Keratinocyte (primary cell): ENCODE data around the gene MRTFB. TPM values are rescaled to one million over a fixed set of nuclear protein-coding genes. Genes with fewer than 3 reads are reported as not detected.

ENCODE experiments used
- DNase-seq: peaks from one replicate; pipeline ENCODE4 v3.0.0-alpha.2; 2011; ENCODE audit warnings: low read depth, missing footprints, low spot score
- FAIRE-seq: peaks from 2 replicates; lab custom pipeline; 2011; peaks lifted over from hg19 to GRCh38; lab: Jason Lieb, UNC
- H2AFZ ChIP-seq: 2 replicates; pipeline ENCODE4 v1.6.0; 2012; ENCODE audit warnings: low read length, control low read depth, inconsistent platforms; ENCODE audit not compliant: control insufficient read depth
- H3K27ac ChIP-seq: 2 replicates; pipeline ENCODE4 v1.5.1; 2011; ENCODE audit warnings: low read length; ENCODE audit not compliant: control insufficient read depth, insufficient read depth
- H3K27me3 ChIP-seq: 3 replicates; pipeline ENCODE4 v1.6.0; 2011; ENCODE audit warnings: low read length; ENCODE audit not compliant: control insufficient read depth, insufficient read depth; ENCODE audit errors: extremely low read depth
- H3K36me3 ChIP-seq, 2 experiments: 2 replicates in 1 of 2; 3 replicates in 1 of 2; pipeline ENCODE4 v1.5.1; 2011; ENCODE audit warnings: low read length in 2 of 2, mild to moderate bottlenecking in 1 of 2; ENCODE audit not compliant: control insufficient read depth in 2 of 2, insufficient read depth in 2 of 2; ENCODE audit errors: extremely low read depth in 1 of 2
- H3K4me1 ChIP-seq: 3 replicates; pipeline ENCODE4 v1.5.1; 2011; ENCODE audit warnings: low read length; ENCODE audit not compliant: control insufficient read depth, insufficient read depth; ENCODE audit errors: extremely low read depth
- H3K4me2 ChIP-seq: 3 replicates; pipeline ENCODE4 v1.6.0; 2011; ENCODE audit warnings: low read depth, low read length; ENCODE audit not compliant: control insufficient read depth, insufficient read depth; ENCODE audit errors: extremely low read depth
- H3K4me3 ChIP-seq, 3 experiments: fragments of 200-600 bp in 1 of 3; sonication (generic) in 1 of 3; 2 replicates in 2 of 3; 3 replicates in 1 of 3; pipeline ENCODE4 v1.5.1; 2011 to 2016; ENCODE audit warnings: low read length in 3 of 3, mild to moderate bottlenecking in 3 of 3, control low read depth in 2 of 3, inconsistent platforms in 1 of 3, low read depth in 1 of 3, mixed read lengths in 1 of 3, mixed run types in 1 of 3, moderate library complexity in 1 of 3; ENCODE audit not compliant: control insufficient read depth in 2 of 3, insufficient read depth in 2 of 3; ENCODE audit errors: extremely low read depth in 1 of 3
- H3K79me2 ChIP-seq: 2 replicates; pipeline ENCODE4 v1.6.0; 2012; ENCODE audit warnings: low read length; ENCODE audit not compliant: control insufficient read depth, insufficient read depth
- H3K9ac ChIP-seq: 3 replicates; pipeline ENCODE4 v1.6.0; 2011; ENCODE audit warnings: low read length; ENCODE audit not compliant: control insufficient read depth, insufficient read depth; ENCODE audit errors: extremely low read depth
- H3K9me1 ChIP-seq: 3 replicates; pipeline ENCODE4 v1.6.0; 2011; ENCODE audit warnings: low read length; ENCODE audit not compliant: control insufficient read depth, insufficient read depth; ENCODE audit errors: extremely low read depth
- H3K9me3 ChIP-seq: 2 replicates; pipeline ENCODE4 v1.5.1; 2012; ENCODE audit warnings: low read depth, low read length; ENCODE audit not compliant: control insufficient read depth
- H4K20me1 ChIP-seq: 3 replicates; pipeline ENCODE4 v1.6.0; 2011; ENCODE audit warnings: low read length; ENCODE audit not compliant: control insufficient read depth, insufficient read depth; ENCODE audit errors: extremely low read depth
- EZH2 ChIP-seq: IDR thresholded peaks from one replicate; pipeline ENCODE4 v1.6.1; 2012; ENCODE audit warnings: inconsistent platforms, mild to moderate bottlenecking, low read length, moderate library complexity
- dilution Hi-C: fragments of 300-500 bp; cut with MboI; formaldehyde crosslinking; loops from one replicate; pipeline ENCODE4 v1.7.0; 2020; ENCODE audit warnings: low sequenced_read_pairs; ENCODE audit not compliant: extremely low pct_ligation_motif_present
- polyA plus RNA-seq, 5 experiments: library from polyadenylated mRNA; depleted of rRNA in 3 of 5; stranded (reverse) in 3 of 5; stranded (forward) in 1 of 5; unstranded in 1 of 5; fragments of >200 nt; gene quantifications; 1 replicate in 1 of 5; 2 replicates in 3 of 5; 3 replicates in 1 of 5; pipeline versions ENCODE4 v1.2.1 to v1.2.3, GENCODE V29; 2011 to 2012; ENCODE audit warnings: missing spikeins in 2 of 5, low read depth in 1 of 5, low replicate concordance in 1 of 5
- TF ChIP-seq, protein P1 (sequence below), 3 experiments: IDR thresholded peaks in 1 of 3; conservative IDR thresholded peaks in 1 of 3; optimal IDR thresholded peaks in 1 of 3; 2 replicates in 2 of 3; 3 replicates in 1 of 3; pipeline versions ENCODE3 to v1.5.1; 2011; ENCODE audit warnings: low read length in 3 of 3, mild to moderate bottlenecking in 3 of 3, moderate library complexity in 2 of 3, control low read depth in 1 of 3, inconsistent platforms in 1 of 3; ENCODE audit not compliant: insufficient read depth in 2 of 3; ENCODE audit errors: extremely low read depth in 1 of 3

MRTFB gene
- polyA plus RNA-seq, 1 donor (not counting 4 experiments of a cell fraction or from before 2014, with no cell fraction given), result 12.1 TPM

DNA sequence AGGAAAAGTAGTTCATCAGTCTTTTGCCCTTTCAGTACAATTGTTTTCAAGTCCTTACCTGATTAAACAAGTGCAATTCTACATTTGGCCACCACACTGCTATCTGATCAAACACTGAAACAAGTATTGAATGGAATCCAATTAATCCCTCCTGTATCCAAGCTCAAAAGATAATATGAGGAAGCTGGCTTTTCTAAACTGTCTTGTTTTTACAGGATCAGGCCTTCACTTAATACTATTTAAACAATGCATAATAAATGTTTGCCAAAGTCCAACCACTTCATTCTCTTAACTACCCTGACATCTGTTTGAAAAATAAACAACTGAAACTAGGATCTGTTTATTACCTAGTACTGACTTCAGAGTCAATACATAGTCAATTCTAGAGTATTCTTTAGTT is 131.6 kb downstream of the MRTFB start:
- DNase-seq, result no peak
- no peaks in the 10 kb centered on the region for H3K9me3 ChIP-seq
- no peaks in the 10 kb centered on the region for H4K20me1 ChIP-seq
- no peak overlapping the region for H3K4me2 ChIP-seq
- FAIRE-seq, result no peak
- no peaks in the 10 kb centered on the region for H3K27me3 ChIP-seq
- H2AFZ ChIP-seq, result no peak overlapping the region
- no peak overlapping the region for H3K4me3 ChIP-seq
- no peak for TF ChIP-seq EZH2
- TF ChIP-seq, protein P1, sequence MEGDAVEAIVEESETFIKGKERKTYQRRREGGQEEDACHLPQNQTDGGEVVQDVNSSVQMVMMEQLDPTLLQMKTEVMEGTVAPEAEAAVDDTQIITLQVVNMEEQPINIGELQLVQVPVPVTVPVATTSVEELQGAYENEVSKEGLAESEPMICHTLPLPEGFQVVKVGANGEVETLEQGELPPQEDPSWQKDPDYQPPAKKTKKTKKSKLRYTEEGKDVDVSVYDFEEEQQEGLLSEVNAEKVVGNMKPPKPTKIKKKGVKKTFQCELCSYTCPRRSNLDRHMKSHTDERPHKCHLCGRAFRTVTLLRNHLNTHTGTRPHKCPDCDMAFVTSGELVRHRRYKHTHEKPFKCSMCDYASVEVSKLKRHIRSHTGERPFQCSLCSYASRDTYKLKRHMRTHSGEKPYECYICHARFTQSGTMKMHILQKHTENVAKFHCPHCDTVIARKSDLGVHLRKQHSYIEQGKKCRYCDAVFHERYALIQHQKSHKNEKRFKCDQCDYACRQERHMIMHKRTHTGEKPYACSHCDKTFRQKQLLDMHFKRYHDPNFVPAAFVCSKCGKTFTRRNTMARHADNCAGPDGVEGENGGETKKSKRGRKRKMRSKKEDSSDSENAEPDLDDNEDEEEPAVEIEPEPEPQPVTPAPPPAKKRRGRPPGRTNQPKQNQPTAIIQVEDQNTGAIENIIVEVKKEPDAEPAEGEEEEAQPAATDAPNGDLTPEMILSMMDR (optimal IDR thresholded peaks at IDR 0.05 in 1 of 3, IDR thresholded peaks at IDR 0.05 in 1 of 3, conservative IDR thresholded peaks at IDR 0.05 in 1 of 3; ENCODE audit: extremely low read depth in 1 of 3, insufficient read depth in 2 of 3, low read length in 3 of 3), result peak in 2 of 3 experiments; percentile 23 to 27
- H3K27ac ChIP-seq, result no peak overlapping the region
- H3K36me3 ChIP-seq, result peaks cover 0 to 2% of the 10 kb centered on the region in 2 experiments
- H3K79me2 ChIP-seq, result no peaks in the 10 kb centered on the region
- H3K9ac ChIP-seq, result no peak overlapping the region
- dilution Hi-C loops, result no loop called here
- peaks cover 9% of the 10 kb centered on the region for H3K4me1 ChIP-seq
- no peaks in the 10 kb centered on the region for H3K9me1 ChIP-seq

DNA sequence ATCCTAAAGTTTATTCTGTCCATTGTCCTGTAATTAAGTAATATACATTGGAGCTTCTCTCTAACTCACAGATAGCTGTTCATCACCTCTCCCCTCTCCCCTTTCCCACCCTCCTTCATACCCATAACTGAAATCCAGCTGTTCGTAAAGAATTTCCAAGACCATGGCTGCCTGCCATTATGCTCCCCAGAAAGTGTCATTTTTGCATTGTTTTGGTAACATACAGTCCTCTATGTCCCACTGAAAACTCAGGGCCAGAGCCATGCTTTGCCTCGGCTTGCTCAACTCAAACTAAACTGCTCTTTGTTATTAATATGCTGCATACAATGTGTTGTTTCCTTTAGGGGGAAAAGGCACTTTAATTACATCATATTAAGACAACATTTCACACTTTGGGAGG is 132.0 kb downstream of the MRTFB start:
- no peaks in the 10 kb centered on the region for H3K9me1 ChIP-seq
- H4K20me1 ChIP-seq, result no peaks in the 10 kb centered on the region

More for the DNA sequence above, 132.0 kb downstream of the MRTFB start:
- H3K4me1 ChIP-seq, result peaks cover 9% of the 10 kb centered on the region
- DNase-seq, result no peak
- H3K9me3 ChIP-seq, result no peaks in the 10 kb centered on the region
- H2AFZ ChIP-seq, result no peak overlapping the region
- H3K4me2 ChIP-seq, result no peak overlapping the region
- no peak overlapping the region for H3K27ac ChIP-seq
- no peaks in the 10 kb centered on the region for H3K27me3 ChIP-seq
- no peak overlapping the region for H3K9ac ChIP-seq
- H3K4me3 ChIP-seq, result no peak overlapping the region
- H3K36me3 ChIP-seq, result peaks cover 0 to 2% of the 10 kb centered on the region in 2 experiments
- no peaks in the 10 kb centered on the region for H3K79me2 ChIP-seq
- no peak for FAIRE-seq
- dilution Hi-C loops, result no loop called here
- TF ChIP-seq, protein P1 (optimal IDR thresholded peaks at IDR 0.05 in 1 of 3, IDR thresholded peaks at IDR 0.05 in 1 of 3, conservative IDR thresholded peaks at IDR 0.05 in 1 of 3; ENCODE audit: extremely low read depth in 1 of 3, insufficient read depth in 2 of 3, low read length in 3 of 3), result no peak
- no peak for TF ChIP-seq EZH2
